ENCODE data around the gene HMX1. TPM values are rescaled to one million over a fixed set of nuclear protein-coding genes. Genes with fewer than 3 reads are reported as not detected.

Gene HMX1
- total RNA-seq, 1 experiment from 2014 or later: not detected

DNA sequence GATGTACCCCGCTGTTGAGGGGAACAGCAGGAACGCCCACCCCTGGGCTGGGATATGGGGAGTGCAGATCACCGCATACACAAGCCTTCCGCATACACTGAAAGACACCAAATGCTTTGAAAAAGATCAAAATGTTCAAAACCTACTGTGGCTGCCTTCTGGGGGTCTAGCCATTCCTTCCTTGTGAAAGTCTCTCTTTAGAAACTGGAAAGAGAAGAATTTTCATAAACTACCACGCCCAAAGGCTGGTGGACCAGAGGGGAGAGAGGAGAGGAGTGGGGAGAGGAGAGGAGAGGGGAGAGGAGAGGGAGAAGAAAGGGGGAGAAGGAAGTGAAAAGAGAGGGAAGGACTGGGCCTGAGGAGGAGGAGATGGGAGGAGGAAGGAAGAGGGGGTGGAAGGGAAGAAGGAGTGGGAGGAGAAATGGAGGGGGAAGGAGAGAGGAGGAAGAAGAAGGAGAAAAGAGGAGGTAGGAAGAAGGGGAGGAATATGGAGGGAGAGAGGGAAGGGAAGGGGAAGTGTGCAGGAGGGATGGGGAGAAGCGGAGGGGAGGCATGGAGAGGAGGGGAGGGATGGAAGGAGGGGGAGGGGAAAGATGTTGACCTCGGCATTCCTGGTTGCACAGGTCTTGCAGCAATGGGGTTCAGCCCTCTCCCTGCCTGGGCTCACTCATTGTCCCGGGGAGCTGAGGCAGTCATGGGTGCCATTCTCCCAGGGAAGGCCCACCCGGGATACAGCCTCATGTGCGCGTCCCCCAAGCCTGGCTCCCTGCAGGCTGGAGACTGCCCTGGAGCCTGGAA, 5.5 kb upstream of the HMX1 start:
- no peak for ATAC-seq
- TF ChIP-seq EZH2 (IDR thresholded peaks at IDR 0.05; ENCODE audit: low read length, unreplicated experiment): no peak
- TF ChIP-seq EZH2phosphoT487 (IDR thresholded peaks at IDR 0.05; ENCODE audit: borderline replicate concordance, low read length): no peak
- TF ChIP-seq, protein P1, sequence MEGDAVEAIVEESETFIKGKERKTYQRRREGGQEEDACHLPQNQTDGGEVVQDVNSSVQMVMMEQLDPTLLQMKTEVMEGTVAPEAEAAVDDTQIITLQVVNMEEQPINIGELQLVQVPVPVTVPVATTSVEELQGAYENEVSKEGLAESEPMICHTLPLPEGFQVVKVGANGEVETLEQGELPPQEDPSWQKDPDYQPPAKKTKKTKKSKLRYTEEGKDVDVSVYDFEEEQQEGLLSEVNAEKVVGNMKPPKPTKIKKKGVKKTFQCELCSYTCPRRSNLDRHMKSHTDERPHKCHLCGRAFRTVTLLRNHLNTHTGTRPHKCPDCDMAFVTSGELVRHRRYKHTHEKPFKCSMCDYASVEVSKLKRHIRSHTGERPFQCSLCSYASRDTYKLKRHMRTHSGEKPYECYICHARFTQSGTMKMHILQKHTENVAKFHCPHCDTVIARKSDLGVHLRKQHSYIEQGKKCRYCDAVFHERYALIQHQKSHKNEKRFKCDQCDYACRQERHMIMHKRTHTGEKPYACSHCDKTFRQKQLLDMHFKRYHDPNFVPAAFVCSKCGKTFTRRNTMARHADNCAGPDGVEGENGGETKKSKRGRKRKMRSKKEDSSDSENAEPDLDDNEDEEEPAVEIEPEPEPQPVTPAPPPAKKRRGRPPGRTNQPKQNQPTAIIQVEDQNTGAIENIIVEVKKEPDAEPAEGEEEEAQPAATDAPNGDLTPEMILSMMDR (conservative IDR thresholded peaks at IDR 0.05; ENCODE audit: low read depth, low read length): no peak
- Histone ChIP-seq H3K36me3 (ENCODE audit: low read depth, low read length) (no peaks in the 10 kb centered on the region), H3K4me1 (ENCODE audit: insufficient read depth, low read length) (no peaks in the 10 kb centered on the region), H3K4me2 (ENCODE audit: low read length) (no peak overlapping the region), H3K4me3 (ENCODE audit: low read length) (no peak overlapping the region), H3K79me2 (ENCODE audit: low read length) (no peaks in the 10 kb centered on the region), H4K20me1 (ENCODE audit: low read length) (no peaks in the 10 kb centered on the region), H3K27me3 (ENCODE audit: low read length) (peaks cover 21% of the 10 kb centered on the region), H3F3A (ENCODE audit: low read length, unreplicated experiment) (no peaks in the 10 kb centered on the region), H2AFZ (ENCODE audit: low read length) (no peak overlapping the region), H3K27ac (ENCODE audit: low read length) (no peak overlapping the region), H3K9ac (ENCODE audit: low read length) (no peak overlapping the region), H3K9me2 (replicated peaks; ENCODE audit: low read length) (no peaks in the 10 kb centered on the region), H3K9me3 (ENCODE audit: low read length) (no peaks in the 10 kb centered on the region)
- ChIA-PET POLR2A (ENCODE audit: unreplicated experiment) (no interaction called here), CTCF (no interaction called here)
- BruUV-seq (replicated peaks): no TSS peak
- intact Hi-C loops (cut with micrococcal nuclease): no loop called here
- DNase-seq: no peak

DNA sequence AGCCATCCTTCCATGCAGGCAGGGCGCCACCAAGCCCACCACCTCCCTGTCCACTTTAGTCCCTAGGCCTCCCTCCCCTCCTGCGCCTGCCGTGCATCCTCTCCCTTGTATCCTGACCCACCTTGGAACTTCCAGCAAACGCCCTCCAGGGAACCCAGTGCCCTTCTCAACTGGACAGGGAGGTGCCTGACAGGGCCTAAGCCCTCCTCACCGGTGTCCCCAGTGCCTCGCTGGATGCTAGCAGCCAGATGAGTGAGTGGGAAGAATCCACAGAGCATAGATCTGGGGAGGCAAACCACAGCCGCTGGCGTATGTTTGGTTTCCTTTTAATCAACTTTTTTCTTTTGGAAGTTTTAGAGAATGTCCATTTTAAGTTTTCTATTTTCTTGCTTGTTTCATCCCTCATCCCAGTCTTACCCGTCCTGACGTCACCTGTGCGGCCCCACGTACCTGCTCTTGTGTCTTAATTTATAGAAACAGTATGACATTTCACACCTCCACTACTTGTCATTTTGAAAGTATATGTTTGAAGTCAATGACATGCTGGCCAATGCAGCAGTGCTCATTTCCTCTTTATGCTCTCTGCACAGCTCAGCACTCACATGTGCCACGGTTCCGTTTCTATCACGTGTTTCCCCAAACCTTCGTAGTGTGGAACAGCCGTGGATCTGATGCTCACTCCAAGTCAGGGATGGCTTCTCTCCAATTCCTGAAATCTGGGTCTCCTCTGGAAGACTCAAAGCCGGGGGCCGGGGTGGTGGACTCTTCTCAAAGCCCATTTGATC, 3.4 kb upstream of the HMX1 start:
- Histone ChIP-seq H3K9me2 (replicated peaks; ENCODE audit: low read length) (no peaks in the 10 kb centered on the region), H4K20me1 (ENCODE audit: low read length) (no peaks in the 10 kb centered on the region), H3K4me1 (ENCODE audit: insufficient read depth, low read length) (no peaks in the 10 kb centered on the region), H3K79me2 (ENCODE audit: low read length) (no peaks in the 10 kb centered on the region), H3K4me2 (ENCODE audit: low read length) (no peak overlapping the region), H3K9me3 (ENCODE audit: low read length) (no peaks in the 10 kb centered on the region), H3K27me3 (ENCODE audit: low read length) (peaks cover 21% of the 10 kb centered on the region), H3K9ac (ENCODE audit: low read length) (no peak overlapping the region), H2AFZ (ENCODE audit: low read length) (no peak overlapping the region), H3K36me3 (ENCODE audit: low read depth, low read length) (no peaks in the 10 kb centered on the region), H3K27ac (ENCODE audit: low read length) (no peak overlapping the region), H3K4me3 (ENCODE audit: low read length) (no peak overlapping the region), H3F3A (ENCODE audit: low read length, unreplicated experiment) (no peaks in the 10 kb centered on the region)
- POLR2A ChIA-PET (ENCODE audit: unreplicated experiment): no interaction called here
- DNase-seq (no peak), ATAC-seq (no peak)
- CTCF ChIA-PET: no interaction called here
- TF ChIP-seq, protein P1 (conservative IDR thresholded peaks at IDR 0.05; ENCODE audit: low read depth, low read length): no peak
- TF ChIP-seq EZH2 (IDR thresholded peaks at IDR 0.05; ENCODE audit: low read length, unreplicated experiment) (no peak), EZH2phosphoT487 (IDR thresholded peaks at IDR 0.05; ENCODE audit: borderline replicate concordance, low read length) (no peak)
- BruUV-seq (replicated peaks): no TSS peak
- intact Hi-C loops (cut with micrococcal nuclease): no loop called here
